GM21381 (cell line): ENCODE data around the gene MYCBPAP.
A peak's percentile ranks its signal among the peaks of the same experiment; 100 is the strongest.

Source experiments
- ATAC-seq: cut with Tn5 transposase; IDR thresholded peaks from one replicate; pipeline ENCODE4 v1.9.1; 2021; ENCODE audit warnings: mild to moderate bottlenecking, moderate library complexity; ENCODE audit not compliant: unreplicated experiment

The MYCBPAP gene

GRCh38 chr17:50484386-50485155 is 23.7 kb upstream of the MYCBPAP start:
- ATAC-seq, result no peak

GRCh38 chr17:50487213-50488096 is 20.8 kb upstream of the MYCBPAP start:
- no peak for ATAC-seq

- no peak for ATAC-seq
Measured at GRCh38 chr17:50488880-50489279, 19.4 kb upstream of the MYCBPAP start.

GRCh38 chr17:50491505-50491904 is 16.7 kb upstream of the MYCBPAP start:
- ATAC-seq, result no peak

- ATAC-seq, result no peak
Measured at GRCh38 chr17:50492214-50492613, 16.0 kb upstream of the MYCBPAP start.

GRCh38 chr17:50493744-50494143 is 14.5 kb upstream of the MYCBPAP start:
- no peak for ATAC-seq

- ATAC-seq, result no peak
Measured at GRCh38 chr17:50495217-50495823, 12.9 kb upstream of the MYCBPAP start.

- ATAC-seq, result no peak
Measured at GRCh38 chr17:50495918-50496317, 12.3 kb upstream of the MYCBPAP start.

GRCh38 chr17:50498021-50498874 is 10.0 kb upstream of the MYCBPAP start:
- ATAC-seq, result no peak

- ATAC-seq, result no peak
Measured at GRCh38 chr17:50499270-50499669, 9.0 kb upstream of the MYCBPAP start.

- no peak for ATAC-seq
Measured at GRCh38 chr17:50499721-50500120, 8.5 kb upstream of the MYCBPAP start.

- no peak for ATAC-seq
Measured at GRCh38 chr17:50501054-50501453, 7.2 kb upstream of the MYCBPAP start.

GRCh38 chr17:50502301-50502990 is 5.8 kb upstream of the MYCBPAP start:
- ATAC-seq, result no peak

- ATAC-seq, result no peak
Measured at GRCh38 chr17:50505591-50506130, 2.6 kb upstream of the MYCBPAP start.

GRCh38 chr17:50506298-50506697 is 1.9 kb upstream of the MYCBPAP start:
- ATAC-seq, result no peak

GRCh38 chr17:50508573-50509460 is 578 bp downstream of the MYCBPAP start:
- no peak for ATAC-seq

GRCh38 chr17:50511058-50511457 is 2.8 kb downstream of the MYCBPAP start:
- ATAC-seq, result peak; percentile 68

- ATAC-seq, result no peak
Measured at GRCh38 chr17:50513495-50513894, 5.3 kb downstream of the MYCBPAP start.

GRCh38 chr17:50514388-50514787 is 6.1 kb downstream of the MYCBPAP start:
- no peak for ATAC-seq
